Type B pancreatic cell (in vitro differentiated cells): ENCODE data around the gene FAM76A. TPM values are rescaled to one million over a fixed set of nuclear protein-coding genes. Genes with fewer than 3 reads are reported as not detected.
"Not testable (repeated sequence)": the region's sequence is repeated elsewhere in the genome, so short reads cannot be mapped to it uniquely, and the experiment has no call there.

ENCODE experiments used
- DNase-seq: peaks from one replicate; pipeline ENCODE4 v3.0.0; 2021; ENCODE audit warnings: mixed read lengths; ENCODE audit not compliant: unreplicated experiment; ENCODE audit errors: extremely low spot score
- H3K27ac Mint-ChIP-seq: 2 replicates; pipeline ENCODE4 v1.8.0; 2021; ENCODE audit warnings: mild to moderate bottlenecking, mixed read lengths
- H3K27me3 Mint-ChIP-seq: 2 replicates; pipeline ENCODE4 v1.8.0; 2021; ENCODE audit warnings: mixed read lengths
- H3K36me3 Mint-ChIP-seq: 2 replicates; pipeline ENCODE4 v1.8.0; 2021; ENCODE audit warnings: mixed read lengths
- H3K4me1 Mint-ChIP-seq: one replicate; pipeline ENCODE4 v1.8.0; 2021; ENCODE audit warnings: mixed read lengths; ENCODE audit not compliant: unreplicated experiment
- H3K4me3 Mint-ChIP-seq: 2 replicates; pipeline ENCODE4 v1.8.0; 2021; ENCODE audit warnings: mild to moderate bottlenecking, mixed read lengths
- H3K9me3 Mint-ChIP-seq: 2 replicates; pipeline ENCODE4 v1.8.0; 2021; ENCODE audit warnings: mixed read lengths
- total RNA-seq: library from RNA; stranded (reverse); gene quantifications from 2 replicates; pipeline ENCODE4 v1.2.1, GENCODE V29; 2021; ENCODE audit warnings: low replicate concordance
- TF ChIP-seq, protein P1 (sequence below): fragments of 200-600 bp; sonication (generic); conservative IDR thresholded peaks from 2 replicates; pipeline ENCODE4 v1.5.0; 2021; ENCODE audit warnings: antibody characterized with exemption, mild to moderate bottlenecking

The FAM76A gene
- total RNA-seq, 1 donor from 2014 or later: 14.2 TPM

DNA sequence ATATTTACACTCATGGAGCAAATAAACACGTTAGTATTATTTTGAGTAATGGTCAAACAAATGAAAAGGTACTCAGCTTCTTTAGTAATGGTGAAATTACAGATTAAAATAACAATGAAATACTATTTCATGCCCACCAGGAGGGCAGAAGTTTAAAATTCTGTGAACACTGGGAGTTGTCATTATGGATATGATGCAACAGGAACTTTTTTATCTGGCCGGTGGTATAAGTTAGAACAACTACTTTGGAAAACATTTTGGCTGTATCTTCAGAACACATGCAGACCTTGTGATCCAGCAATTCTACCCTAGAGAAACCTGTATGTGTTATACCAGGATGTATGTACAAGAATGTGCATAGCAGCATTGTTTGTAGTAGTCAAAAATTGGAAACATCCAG lies 81.6 kb downstream of the FAM76A start:
- no peak for DNase-seq
- H3K27me3 Mint-ChIP-seq: no peaks in the 10 kb centered on the region
- no peak overlapping the region for H3K4me3 Mint-ChIP-seq
- no peak overlapping the region for H3K27ac Mint-ChIP-seq
- H3K36me3 Mint-ChIP-seq: peaks cover 18% of the 10 kb centered on the region
- H3K4me1 Mint-ChIP-seq: no peaks in the 10 kb centered on the region
- TF ChIP-seq, protein P1, sequence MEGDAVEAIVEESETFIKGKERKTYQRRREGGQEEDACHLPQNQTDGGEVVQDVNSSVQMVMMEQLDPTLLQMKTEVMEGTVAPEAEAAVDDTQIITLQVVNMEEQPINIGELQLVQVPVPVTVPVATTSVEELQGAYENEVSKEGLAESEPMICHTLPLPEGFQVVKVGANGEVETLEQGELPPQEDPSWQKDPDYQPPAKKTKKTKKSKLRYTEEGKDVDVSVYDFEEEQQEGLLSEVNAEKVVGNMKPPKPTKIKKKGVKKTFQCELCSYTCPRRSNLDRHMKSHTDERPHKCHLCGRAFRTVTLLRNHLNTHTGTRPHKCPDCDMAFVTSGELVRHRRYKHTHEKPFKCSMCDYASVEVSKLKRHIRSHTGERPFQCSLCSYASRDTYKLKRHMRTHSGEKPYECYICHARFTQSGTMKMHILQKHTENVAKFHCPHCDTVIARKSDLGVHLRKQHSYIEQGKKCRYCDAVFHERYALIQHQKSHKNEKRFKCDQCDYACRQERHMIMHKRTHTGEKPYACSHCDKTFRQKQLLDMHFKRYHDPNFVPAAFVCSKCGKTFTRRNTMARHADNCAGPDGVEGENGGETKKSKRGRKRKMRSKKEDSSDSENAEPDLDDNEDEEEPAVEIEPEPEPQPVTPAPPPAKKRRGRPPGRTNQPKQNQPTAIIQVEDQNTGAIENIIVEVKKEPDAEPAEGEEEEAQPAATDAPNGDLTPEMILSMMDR: no peak
- no peaks in the 10 kb centered on the region for H3K9me3 Mint-ChIP-seq

DNA sequence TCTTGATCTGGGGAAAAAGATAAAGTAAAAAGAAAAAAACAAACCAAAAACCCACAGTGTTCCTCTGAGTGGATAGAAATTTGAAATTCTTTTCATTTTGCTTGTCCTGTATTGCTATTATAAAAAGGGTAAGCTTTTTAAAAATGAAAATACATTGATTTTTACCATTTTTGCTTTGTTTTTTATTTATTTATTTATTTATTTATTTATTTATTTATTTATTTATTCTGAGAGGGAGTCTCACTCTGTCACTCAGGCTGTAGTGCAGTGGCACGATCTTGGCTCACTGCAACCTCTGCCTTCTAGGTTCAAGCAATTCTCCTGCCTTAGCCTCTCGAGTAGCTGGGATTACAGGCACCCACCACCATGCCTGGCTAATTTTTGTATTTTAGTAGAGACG lies 82.4 kb downstream of the FAM76A start:
- peaks cover 17% of the 10 kb centered on the region for H3K36me3 Mint-ChIP-seq
- H3K4me3 Mint-ChIP-seq, H3K4me1 Mint-ChIP-seq, H3K27me3 Mint-ChIP-seq, H3K9me3 Mint-ChIP-seq, H3K27ac Mint-ChIP-seq, DNase-seq: not testable (repeated sequence)

DNA sequence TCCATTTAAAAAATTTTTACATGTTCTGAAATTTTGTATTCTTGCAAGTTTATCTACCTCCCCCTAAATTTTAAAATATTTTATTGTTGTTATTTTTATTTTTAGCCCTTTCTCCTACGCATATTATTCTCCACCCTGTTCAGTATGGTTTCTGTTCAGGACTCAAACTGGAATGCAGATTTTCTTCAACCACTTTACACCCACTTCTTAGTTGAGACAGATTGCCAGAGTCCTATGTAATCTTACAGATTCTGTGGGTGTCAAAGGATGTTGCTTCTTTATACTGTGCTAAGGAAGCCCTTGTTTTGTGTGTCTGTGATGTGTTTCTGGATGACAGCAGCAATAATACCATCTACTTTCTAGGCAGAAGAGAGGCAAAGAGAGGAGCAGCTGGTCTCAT lies 84.1 kb downstream of the FAM76A start:
- TF ChIP-seq, protein P1: no peak
- no peaks in the 10 kb centered on the region for H3K9me3 Mint-ChIP-seq

DNA sequence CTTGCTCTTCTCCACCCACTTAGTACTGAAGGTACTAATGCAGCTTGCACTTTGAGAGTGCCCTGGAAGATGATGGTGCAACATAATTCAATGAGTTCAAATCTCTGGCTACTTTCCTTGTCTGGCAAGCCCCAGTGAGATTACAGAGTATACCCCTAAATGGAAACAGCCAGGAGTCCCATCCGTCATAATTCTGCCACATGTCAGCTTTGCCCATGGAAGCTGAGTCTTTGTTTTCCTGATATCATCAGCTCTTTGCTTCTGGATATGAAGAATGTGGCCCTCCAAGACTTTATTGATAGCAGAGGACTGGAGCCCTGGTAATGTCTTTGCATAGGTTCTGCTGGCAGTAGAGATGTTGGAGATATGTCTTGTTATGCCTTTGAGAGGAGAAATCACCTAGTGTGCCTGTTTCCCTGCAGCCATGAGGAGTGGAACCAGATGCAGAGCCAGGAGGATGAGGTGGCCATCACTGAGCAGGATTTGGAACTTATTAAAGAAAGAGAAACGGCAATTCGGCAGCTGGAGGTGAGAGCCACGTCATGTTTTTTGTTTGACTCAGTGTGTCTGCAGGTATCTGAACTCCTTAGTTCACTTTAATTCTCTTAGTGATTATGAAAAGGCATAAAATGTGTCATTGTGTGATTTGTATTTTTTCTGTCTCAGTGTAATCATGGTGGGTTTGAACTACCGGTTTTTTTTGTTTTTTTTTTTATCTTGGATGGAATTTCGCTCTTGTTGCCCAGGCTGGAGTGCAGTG lies 86.2 kb downstream of the FAM76A start:
- H3K27ac Mint-ChIP-seq: no peak overlapping the region
- H3K27me3 Mint-ChIP-seq: no peaks in the 10 kb centered on the region
- H3K4me3 Mint-ChIP-seq: no peak overlapping the region
- no peaks in the 10 kb centered on the region for H3K4me1 Mint-ChIP-seq
- H3K9me3 Mint-ChIP-seq: no peaks in the 10 kb centered on the region
- no peak for DNase-seq
- peaks cover 16% of the 10 kb centered on the region for H3K36me3 Mint-ChIP-seq
- TF ChIP-seq, protein P1: no peak

More for the DNA sequence above, 84.1 kb downstream of the FAM76A start:
- Mint-ChIP-seq H3K4me3 (no peak overlapping the region), H3K27ac (no peak overlapping the region), H3K4me1 (no peaks in the 10 kb centered on the region), H3K36me3 (peaks cover 13% of the 10 kb centered on the region), H3K27me3 (no peaks in the 10 kb centered on the region)
- no peak for DNase-seq

Other genes with a start within 250 kb of the FAM76A start
- 113 and 123 TPM in 2 replicates for gene WASF2, start 235.8 kb upstream of the FAM76A start, total RNA-seq
- gene AHDC1, start 121.8 kb upstream of the FAM76A start, total RNA-seq: 49.3 and 61.0 TPM in 2 replicates
- gene FGR, start 90.8 kb upstream of the FAM76A start, total RNA-seq: not detected in 2 replicates
- 62.2 and 136 TPM in 2 replicates for gene IFI6, start 53.8 kb upstream of the FAM76A start, total RNA-seq
- gene STX12, start 47.3 kb downstream of the FAM76A start, total RNA-seq: 28.9 and 41.6 TPM in 2 replicates
- gene PPP1R8, start 104.8 kb downstream of the FAM76A start, total RNA-seq: 53.9 and 54.9 TPM in 2 replicates
- gene THEMIS2, start 146.6 kb downstream of the FAM76A start, total RNA-seq: 0.98 and 3.1 TPM in 2 replicates
- 28.0 and 44.6 TPM in 2 replicates for gene RPA2, start 188.6 kb downstream of the FAM76A start, total RNA-seq
- 3.2 and 3.6 TPM in 2 replicates for gene SMPDL3B, start 209.0 kb downstream of the FAM76A start, total RNA-seq
- gene XKR8, start 234.0 kb downstream of the FAM76A start, total RNA-seq: 8.0 and 12.6 TPM in 2 replicates